Heart left ventricle (tissue), 16 donors: Measurements from ENCODE around the gene C2orf68. TPM values are rescaled to one million over a fixed set of nuclear protein-coding genes. Genes with fewer than 3 reads are reported as not detected.

Experiments
- ATAC-seq, 4 donors: fragments of 200-7000 bp; cut with Tn5 transposase; one replicate each; pipeline ENCODE4 v1.9.1; 2020 to 2022; ENCODE audit warnings: moderate library complexity in 4 of 4, mild to moderate bottlenecking in 3 of 4, moderate number of reproducible peaks in 1 of 4
- DNase-seq, 5 donors: peaks; one replicate each; pipeline ENCODE4 v3.0.0-alpha.2; 2020
- H3K27ac ChIP-seq, 12 donors: fragments of 200-600 bp; sonication (generic) in 4 of 12; one replicate each; pipeline versions ENCODE4 v1.5.0 to v1.8.0; 2016 to 2022; ENCODE audit warnings: mild to moderate bottlenecking in 2 of 12
- H3K27me3 ChIP-seq, 9 donors: fragments of 200-600 bp; sonication (generic) in 2 of 9; one replicate each; pipeline versions ENCODE4 v1.5.1 to v1.8.0; 2016 to 2022; ENCODE audit warnings: mild to moderate bottlenecking in 3 of 9
- H3K36me3 ChIP-seq, 9 donors: fragments of 200-600 bp; sonication (generic) in 2 of 9; one replicate each; pipeline versions ENCODE4 v1.5.0 to v1.8.0; 2018 to 2022; ENCODE audit warnings: mild to moderate bottlenecking in 2 of 9
- H3K4me1 ChIP-seq, 12 donors: fragments of 200-600 bp; sonication (generic) in 4 of 12; one replicate each; pipeline versions ENCODE4 v1.5.0 to v1.8.0; 2016 to 2022; ENCODE audit warnings: mild to moderate bottlenecking in 3 of 12
- H3K4me3 ChIP-seq, 12 donors: fragments of 200-600 bp; sonication (generic) in 4 of 12; one replicate each; pipeline versions ENCODE4 v1.5.0 to v1.8.0; 2017 to 2022; ENCODE audit warnings: mild to moderate bottlenecking in 9 of 12, moderate library complexity in 4 of 12
- H3K9me3 ChIP-seq, 12 donors: fragments of 200-600 bp; sonication (generic) in 4 of 12; one replicate each; pipeline versions ENCODE4 v1.5.0 to v1.8.0; 2016 to 2022; ENCODE audit warnings: mild to moderate bottlenecking in 1 of 12
- CTCF ChIP-seq, 12 donors: fragments of 200-600 bp; sonication (generic) in 4 of 12; IDR thresholded peaks; one replicate each; pipeline versions ENCODE4 v1.5.0 to v1.8.0; 2018 to 2022; ENCODE audit warnings: antibody characterized with exemption in 12 of 12, mild to moderate bottlenecking in 5 of 12
- POLR2A ChIP-seq, 2 donors: fragments of 450-650 bp; IDR thresholded peaks; one replicate each; pipeline ENCODE4 v1.6.1; 2017; ENCODE audit warnings: antibody characterized with exemption in 2 of 2, mild to moderate bottlenecking in 2 of 2, moderate library complexity in 2 of 2
- WGBS, 4 donors: extraction: QIAGEN DNeasy Blood & Tissue Kit in 2 of 4; methylation state at CpG; one replicate each; pipeline versions ENCODE4 v1.1.5 to v1.1.7; 2013 to 2018; 5-methylcytosine and 5-hydroxymethylcytosine counted together
- intact Hi-C, 10 donors: fragments of 100-400 bp; cut with DNase I; formaldehyde crosslinking; loops; one replicate each; pipeline versions ENCODE4 v1.11.1 to v1.14.2; 2022
- polyA plus RNA-seq, 2 donors: library from polyadenylated mRNA; stranded (reverse); fragments of 200-250 nt; gene quantifications; one replicate each; pipeline ENCODE4 v1.2.3, GENCODE V29; 2013
- total RNA-seq, 9 donors: library from RNA; depleted of rRNA in 2 of 9; stranded (reverse); fragments of >200 nt in 2 of 9; fragmentation: NEBNext Ultra II Directional in 3 of 9; extraction: Animal tissue kit (Norgen Biotek cat#: 25700) in 3 of 9; gene quantifications; one replicate each; pipeline versions ENCODE4 v1.1.0 to v1.2.4, GENCODE V29; 2016 to 2023
- donor health status: ischemic (EF 13 %, LVEDD 7.1; RV severe dilation, severe dysfunction).
- donor health status: healthy with polysubstance abuse.
- donor health status: DM: no; HTN: yes; CAD: no.
- donor health status: DM: no; HTN: no; CAD: no.
- donor health status: ischemic (EF 25% LVEDD 6.9; RV normal size, moderate dysfunction).
- donor health status: ischemic (EF 25% LVEDD 5.7; RV mildly dilated, moderate dysfunction).
- donor health status: healthy.
- donor health status: DM: yes; HTN: yes; CAD: no.
- donor health status: ischemic (EF 35%, LVEDD 5.7; RV mildly dilated, moderate dysfunction).
- donor health status: nonischemic (EF 11% LVEDD 7.7; RV severe dilation, severe dysfunction).
- donor health status: DM: yes; HTN: yes; CAD: no.
- donor health status: PGD.
- donor health status: ischemic (EF 29% LVEDD 5.4; RV normal size, mild dysfunction).
- donor health status: nonischemic (EF 23%, LVEDD 6.1; RV moderate dilation, normal function).

The C2orf68 gene
- total and polyA plus RNA-seq, 11 donors, result 12.0 to 38.2 (median 29.1) TPM

- Histone ChIP-seq H3K9me3 (no peaks in the 10 kb centered on the region), H3K4me1 (peaks cover 10 to 86% (median 76%) of the 10 kb centered on the region in 12 donors), H3K27me3 (no peaks in the 10 kb centered on the region), H3K27ac (peak overlapping the region; percentile 56 to 97 (median 88)), H3K36me3 (peaks cover 0 to 12% (median 0%) of the 10 kb centered on the region in 9 donors), H3K4me3 (no peak overlapping the region)
- WGBS, 4 donors, result 77 to 88% (median 85%) methylated on average over 4 of the region's 4 CpGs
- ATAC-seq, result no peak
- intact Hi-C loops, result no loop called here
- peak in 1 of 5 donors; percentile 52 for DNase-seq
- TF ChIP-seq POLR2A (IDR thresholded peaks at IDR 0.05) (no peak), CTCF (IDR thresholded peaks at IDR 0.05) (no peak)
Observed at GRCh38 chr2:85589181-85589580, 22.7 kb downstream of the C2orf68 start.

- WGBS, 4 donors, result 73 to 80% (median 79%) methylated on average over 4 of the region's 4 CpGs
- peak overlapping the region in 1 of 12 donors; percentile 29 for H3K4me3 ChIP-seq
- H3K36me3 ChIP-seq, result peaks cover 0 to 10% (median 0%) of the 10 kb centered on the region in 9 donors
- intact Hi-C loops, result no loop called here
- H3K27ac ChIP-seq, result peak overlapping the region; percentile 56 to 97 (median 88)
- H3K4me1 ChIP-seq, result peaks cover 10 to 85% (median 79%) of the 10 kb centered on the region in 12 donors
- DNase-seq, result no peak
- H3K27me3 ChIP-seq, result no peaks in the 10 kb centered on the region
- H3K9me3 ChIP-seq, result no peaks in the 10 kb centered on the region
- TF ChIP-seq POLR2A (IDR thresholded peaks at IDR 0.05) (no peak), CTCF (IDR thresholded peaks at IDR 0.05) (no peak)
- no peak for ATAC-seq
Observed at GRCh38 chr2:85588645-85589044, 23.2 kb downstream of the C2orf68 start.

- intact Hi-C loops, result no loop called here
- H3K9me3 ChIP-seq, result no peaks in the 10 kb centered on the region
- peaks cover 0 to 8% (median 0%) of the 10 kb centered on the region in 9 donors for H3K36me3 ChIP-seq
- peaks cover 10 to 87% (median 80%) of the 10 kb centered on the region in 12 donors for H3K4me1 ChIP-seq
- peak overlapping the region in 1 of 12 donors; percentile 29 for H3K4me3 ChIP-seq
- TF ChIP-seq CTCF (IDR thresholded peaks at IDR 0.05), result no peak
- TF ChIP-seq POLR2A (IDR thresholded peaks at IDR 0.05), result no peak
- no peak for ATAC-seq
- 67 to 84% (median 79%) methylated on average over 4 of the region's 4 CpGs for WGBS, 4 donors
- no peaks in the 10 kb centered on the region for H3K27me3 ChIP-seq
- DNase-seq, result no peak
- peak overlapping the region; percentile 56 to 97 (median 88) for H3K27ac ChIP-seq
Observed at GRCh38 chr2:85588236-85588635, 23.6 kb downstream of the C2orf68 start.

- ATAC-seq, result peak in 2 of 4 donors; percentile 2 to 14
- Histone ChIP-seq H3K4me3 (peak overlapping the region in 10 of 12 donors; percentile 61 to 90 (median 74)), H3K9me3 (no peaks in the 10 kb centered on the region), H3K36me3 (peaks cover 0 to 11% (median 0%) of the 10 kb centered on the region in 9 donors), H3K4me1 (peaks cover 10 to 90% (median 64%) of the 10 kb centered on the region in 12 donors), H3K27ac (peak overlapping the region; percentile 87 to 97 (median 94)), H3K27me3 (no peaks in the 10 kb centered on the region)
- no peak for DNase-seq
- 37 to 65% (median 46%) methylated on average over 1 of the region's 1 CpG for WGBS, 4 donors
- TF ChIP-seq POLR2A (IDR thresholded peaks at IDR 0.05) (no peak), CTCF (IDR thresholded peaks at IDR 0.05) (no peak)
- intact Hi-C loops, result no loop called here
Observed at GRCh38 chr2:85585781-85586105, 26.1 kb downstream of the C2orf68 start.
